OCI-LY7 (cell line): Measurements from ENCODE around the gene LINC01488. TPM values are rescaled to one million over a fixed set of nuclear protein-coding genes. Genes with fewer than 3 reads are reported as not detected.

Experiments
- BruUV-seq: library from RNA; stranded (reverse); fragments of 400-500 nt; replicated peaks from 2 replicates; lab custom pipeline; 2021; lab: Mats Ljungman, UMichigan
- CTCF ChIA-PET: fragments of 300-600 bp; sonication (Branson Sonifier 250); formaldehyde crosslinking; loops from one replicate; lab custom pipeline; 2022; ENCODE audit warnings: antibody characterized with exemption; ENCODE audit not compliant: unreplicated experiment; lab: Charles Lee
- POLR2A ChIA-PET: fragments of 300-600 bp; sonication (Branson Sonifier 250); formaldehyde crosslinking; loops from one replicate; lab custom pipeline; 2022; ENCODE audit warnings: antibody characterized with exemption; lab: Charles Lee
- DNase-seq: peaks from one replicate; pipeline ENCODE4 v3.0.0-alpha.2; 2015; ENCODE audit warnings: low spot score
- H2AFZ ChIP-seq: fragments of 200-600 bp; sonication (generic), shearing (Covaris generic); 2 replicates; pipeline ENCODE4 v1.6.1; 2014; ENCODE audit warnings: mild to moderate bottlenecking, antibody characterized with exemption, low read length, moderate library complexity
- H3K27ac ChIP-seq: fragments of 200-600 bp; sonication (generic); 2 replicates; pipeline ENCODE4 v1.5.1; 2014; ENCODE audit warnings: mixed run types, low read depth, mild to moderate bottlenecking, moderate library complexity, low read length, inconsistent platforms; ENCODE audit not compliant: poor library complexity, severe bottlenecking
- H3K36me3 ChIP-seq: fragments of 200-600 bp; sonication (generic); 2 replicates; pipeline ENCODE4 v1.6.1; 2014; ENCODE audit warnings: mild to moderate bottlenecking, antibody characterized with exemption, low read length, moderate library complexity, mixed read lengths; ENCODE audit not compliant: insufficient read depth
- H3K4me1 ChIP-seq: fragments of 200-600 bp; sonication (generic); 2 replicates; pipeline ENCODE4 v1.5.1; 2014; ENCODE audit warnings: mild to moderate bottlenecking, low read length; ENCODE audit not compliant: insufficient read depth, poor library complexity, severe bottlenecking
- H3K4me2 ChIP-seq: fragments of 200-600 bp; sonication (generic); 2 replicates; pipeline ENCODE4 v1.6.1; 2014; ENCODE audit warnings: mild to moderate bottlenecking, low read length
- H3K4me3 ChIP-seq: fragments of 200-600 bp; sonication (generic); 2 replicates; pipeline ENCODE4 v1.5.1; 2014; ENCODE audit warnings: mild to moderate bottlenecking, low read depth, low read length; ENCODE audit not compliant: poor library complexity, severe bottlenecking
- H3K79me2 ChIP-seq: fragments of 200-600 bp; sonication (generic); 2 replicates; pipeline ENCODE4 v1.6.1; 2016; ENCODE audit warnings: low read depth, mild to moderate bottlenecking, low read length, moderate library complexity, mixed read lengths; ENCODE audit not compliant: insufficient read depth
- H3K9me2 ChIP-seq: fragments of 200-600 bp; sonication (generic); 2 replicates; pipeline ENCODE4 v1.6.1; 2016; ENCODE audit warnings: mild to moderate bottlenecking, low read length, mixed read lengths; ENCODE audit not compliant: insufficient read depth
- H3K9me3 ChIP-seq: fragments of 200-600 bp; sonication (generic); 2 replicates; pipeline ENCODE4 v1.6.1; 2014; ENCODE audit warnings: mild to moderate bottlenecking, mixed run types, low read length, mixed read lengths
- H4K20me1 ChIP-seq: fragments of 200-600 bp; sonication (generic); 2 replicates; pipeline ENCODE4 v1.6.1; 2014; ENCODE audit warnings: mild to moderate bottlenecking, antibody characterized with exemption, low read length, moderate library complexity, mixed read lengths; ENCODE audit not compliant: insufficient read depth
- EZH2phosphoT487 ChIP-seq: fragments of 200-600 bp; sonication (generic); IDR thresholded peaks from 2 replicates; pipeline ENCODE4 v1.6.1; 2018; ENCODE audit warnings: low read depth, borderline replicate concordance, mild to moderate bottlenecking, mixed run types, antibody characterized with exemption, low read length, moderate library complexity, mixed read lengths
- intact Hi-C: fragments of 100-400 bp; cut with micrococcal nuclease; formaldehyde crosslinking; loops from one replicate; pipeline ENCODE4 v1.10.0; 2022; ENCODE audit not compliant: unreplicated experiment
- total RNA-seq, 2 experiments: library from RNA; depleted of rRNA in 1 of 2; stranded (reverse); fragments of >200 nt in 1 of 2; shearing (Covaris generic) in 1 of 2; gene quantifications; 2 replicates each; pipeline ENCODE4 v1.2.3, GENCODE V29; 2014 to 2022
- TF ChIP-seq, protein P1 (sequence below): fragments of 200-600 bp; sonication (generic); conservative IDR thresholded peaks from 2 replicates; pipeline ENCODE4 v1.5.1; 2014; ENCODE audit warnings: mild to moderate bottlenecking, antibody characterized with exemption, low read length, moderate library complexity, mixed read lengths

The LINC01488 gene
- total RNA-seq, 2 experiments from 2014 or later: not detected

DNA sequence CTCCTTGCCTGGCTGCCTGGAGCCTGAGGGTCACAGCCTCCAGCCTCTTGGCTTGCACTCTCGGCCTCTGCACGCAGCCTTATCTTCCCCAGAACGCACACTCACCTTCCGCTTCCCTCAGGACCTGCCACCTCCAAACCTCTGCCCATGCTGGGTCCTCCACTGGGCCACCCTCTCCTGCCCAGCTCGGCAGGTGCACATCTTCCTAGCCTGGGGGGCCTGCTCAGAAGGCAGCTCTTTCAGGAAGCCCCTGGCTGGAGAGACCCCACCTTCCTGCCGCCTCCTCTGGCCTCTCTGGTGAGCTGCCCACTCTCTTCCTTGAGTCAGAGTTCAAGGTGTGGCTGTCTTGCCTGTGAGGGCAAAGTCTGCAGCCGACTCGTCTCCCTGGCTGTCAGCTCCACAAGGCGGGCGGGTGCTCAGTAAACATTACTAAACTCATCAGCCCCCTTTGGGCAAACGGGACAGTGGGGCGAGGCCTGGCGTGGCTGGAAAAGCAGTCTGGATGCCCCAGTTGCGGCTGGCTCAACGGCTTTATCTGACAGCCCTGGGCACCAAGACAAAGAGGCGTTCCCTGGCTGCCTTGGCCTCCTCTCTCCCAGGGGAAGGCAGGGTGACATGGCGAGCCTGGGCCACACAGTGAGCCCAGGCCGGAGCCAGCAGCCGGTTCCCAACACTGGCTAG lies 1.7 kb upstream of the LINC01488 start:
- Histone ChIP-seq H3K9me3 (no peaks in the 10 kb centered on the region), H3K9me2 (no peaks in the 10 kb centered on the region), H3K36me3 (no peaks in the 10 kb centered on the region), H3K79me2 (no peaks in the 10 kb centered on the region), H3K4me1 (no peaks in the 10 kb centered on the region), H2AFZ (no peak overlapping the region), H4K20me1 (no peaks in the 10 kb centered on the region), H3K27ac (no peak overlapping the region), H3K4me2 (no peak overlapping the region), H3K4me3 (no peak overlapping the region)
- DNase-seq: no peak
- POLR2A ChIA-PET: interaction anchor here (0.7 kb wide), 1 partner anchor 163 kb away, joined by 3 read pairs; no protein-coding TSS in a partner anchor
- no TSS peak for BruUV-seq
- CTCF ChIA-PET: no interaction called here
- intact Hi-C loops: no loop called here
- TF ChIP-seq, protein P1, sequence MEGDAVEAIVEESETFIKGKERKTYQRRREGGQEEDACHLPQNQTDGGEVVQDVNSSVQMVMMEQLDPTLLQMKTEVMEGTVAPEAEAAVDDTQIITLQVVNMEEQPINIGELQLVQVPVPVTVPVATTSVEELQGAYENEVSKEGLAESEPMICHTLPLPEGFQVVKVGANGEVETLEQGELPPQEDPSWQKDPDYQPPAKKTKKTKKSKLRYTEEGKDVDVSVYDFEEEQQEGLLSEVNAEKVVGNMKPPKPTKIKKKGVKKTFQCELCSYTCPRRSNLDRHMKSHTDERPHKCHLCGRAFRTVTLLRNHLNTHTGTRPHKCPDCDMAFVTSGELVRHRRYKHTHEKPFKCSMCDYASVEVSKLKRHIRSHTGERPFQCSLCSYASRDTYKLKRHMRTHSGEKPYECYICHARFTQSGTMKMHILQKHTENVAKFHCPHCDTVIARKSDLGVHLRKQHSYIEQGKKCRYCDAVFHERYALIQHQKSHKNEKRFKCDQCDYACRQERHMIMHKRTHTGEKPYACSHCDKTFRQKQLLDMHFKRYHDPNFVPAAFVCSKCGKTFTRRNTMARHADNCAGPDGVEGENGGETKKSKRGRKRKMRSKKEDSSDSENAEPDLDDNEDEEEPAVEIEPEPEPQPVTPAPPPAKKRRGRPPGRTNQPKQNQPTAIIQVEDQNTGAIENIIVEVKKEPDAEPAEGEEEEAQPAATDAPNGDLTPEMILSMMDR: no peak
- TF ChIP-seq EZH2phosphoT487: no peak

DNA sequence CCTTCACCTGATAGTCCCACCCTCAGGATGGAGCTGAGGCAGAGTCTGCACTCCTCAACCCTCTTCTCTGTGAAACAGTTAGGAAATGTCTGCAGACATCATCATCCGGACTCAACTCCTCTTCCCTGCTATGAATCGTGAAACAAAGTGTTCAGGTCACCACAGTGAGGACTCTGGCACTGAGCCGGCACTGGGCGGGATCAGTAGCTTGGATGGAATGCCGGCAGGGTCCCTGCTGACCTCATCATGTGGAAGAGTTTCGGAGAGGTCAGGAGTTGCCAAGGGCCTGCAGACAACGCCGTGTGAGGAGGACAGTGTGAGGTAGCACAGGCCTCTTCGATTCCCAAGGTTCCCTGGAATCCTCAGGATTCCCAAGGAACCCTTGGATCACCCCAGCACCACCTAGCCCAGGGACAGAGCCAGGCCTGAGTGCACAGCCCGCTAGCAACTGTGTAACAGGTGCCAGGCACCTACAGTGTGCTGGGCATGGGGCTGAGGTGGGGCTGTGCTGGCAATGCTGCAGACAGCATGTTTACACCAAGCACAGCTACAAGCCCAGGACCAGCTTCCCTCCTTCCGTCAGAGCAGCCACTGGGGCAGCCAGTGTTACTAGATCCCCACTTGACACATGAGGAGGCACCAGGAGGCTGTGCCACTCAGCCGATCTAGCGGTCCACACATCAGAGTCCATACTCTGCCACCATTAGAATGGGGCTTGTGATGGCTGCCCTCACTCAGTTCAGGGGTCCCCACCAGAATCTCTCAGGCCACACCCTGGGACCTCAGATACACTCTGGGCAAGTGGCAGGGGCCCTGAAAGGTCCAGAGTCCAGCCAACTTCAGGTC lies 693 bp upstream of the LINC01488 start:
- Histone ChIP-seq H4K20me1 (no peaks in the 10 kb centered on the region), H3K9me3 (no peaks in the 10 kb centered on the region), H3K4me3 (no peak overlapping the region), H3K9me2 (no peaks in the 10 kb centered on the region), H3K4me1 (no peaks in the 10 kb centered on the region), H2AFZ (no peak overlapping the region), H3K4me2 (no peak overlapping the region), H3K27ac (no peak overlapping the region), H3K36me3 (no peaks in the 10 kb centered on the region), H3K79me2 (no peaks in the 10 kb centered on the region)
- CTCF ChIA-PET: no interaction called here
- POLR2A ChIA-PET: no interaction called here
- DNase-seq: no peak
- intact Hi-C loops: no loop called here
- TF ChIP-seq, protein P1: no peak
- no TSS peak for BruUV-seq

DNA sequence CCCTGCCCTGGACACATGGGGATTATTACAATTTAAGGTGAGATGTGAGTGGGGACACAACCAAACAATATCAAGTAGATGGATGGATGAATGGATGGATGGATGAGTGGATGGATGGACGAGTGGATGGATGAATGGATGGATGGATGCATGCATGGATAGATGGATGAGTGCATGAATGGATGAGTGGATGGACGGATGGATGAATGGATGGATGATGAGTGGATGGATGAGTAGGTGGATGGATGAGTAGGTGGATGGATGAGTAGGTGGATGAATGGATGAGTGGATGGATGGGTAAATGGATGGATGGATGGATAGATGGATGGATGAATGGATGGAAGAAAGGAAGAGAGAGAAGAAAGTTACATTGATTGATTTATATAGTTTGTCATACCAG lies 859 bp downstream of the LINC01488 start:
- Histone ChIP-seq H3K79me2 (no peaks in the 10 kb centered on the region), H3K4me3 (no peak overlapping the region), H3K27ac (no peak overlapping the region), H3K4me1 (no peaks in the 10 kb centered on the region), H2AFZ (no peak overlapping the region), H3K9me3 (no peaks in the 10 kb centered on the region), H3K9me2 (no peaks in the 10 kb centered on the region), H3K36me3 (no peaks in the 10 kb centered on the region), H3K4me2 (no peak overlapping the region), H4K20me1 (no peaks in the 10 kb centered on the region)
- no peak for DNase-seq
- CTCF ChIA-PET: no interaction called here
- POLR2A ChIA-PET: no interaction called here
- intact Hi-C loops: no loop called here
- no TSS peak for BruUV-seq
- no peak for TF ChIP-seq EZH2phosphoT487
- TF ChIP-seq, protein P1: no peak
